CD14-positive monocyte (primary cell): Measurements from ENCODE around the gene SKIC2. TPM values are rescaled to one million over a fixed set of nuclear protein-coding genes. Genes with fewer than 3 reads are reported as not detected.

Experiments
- DNase-seq, 3 donors: peaks; one replicate each; pipeline ENCODE4 v3.0.0-alpha.2; 2011 to 2022
- H2AFZ ChIP-seq: 2 replicates; pipeline ENCODE4 v1.6.0; 2012; ENCODE audit warnings: mild to moderate bottlenecking, low read depth, low read length, inconsistent platforms; ENCODE audit not compliant: insufficient read depth, poor library complexity, severe bottlenecking
- H3K27ac ChIP-seq, 2 donors: 1 replicate in 1 of 2; 2 replicates in 1 of 2; pipeline ENCODE4 v1.5.1; 2012 to 2013; ENCODE audit warnings: low read length in 2 of 2, control low read depth in 1 of 2, inconsistent platforms in 1 of 2, low read depth in 1 of 2, mild to moderate bottlenecking in 1 of 2
- H3K27me3 ChIP-seq, 2 donors: one replicate each; pipeline versions ENCODE4 v1.6.0 to v1.6.1; 2011 to 2013; ENCODE audit warnings: low read length in 2 of 2; ENCODE audit not compliant: control insufficient read depth in 2 of 2, insufficient read depth in 2 of 2
- H3K36me3 ChIP-seq, 2 donors: replicated peaks in 1 of 2; 1 replicate in 1 of 2; 2 replicates in 1 of 2; pipeline versions ENCODE4 v1.5.1 to v1.6.1; 2012 to 2013; ENCODE audit warnings: low read length in 2 of 2, control low read depth in 1 of 2, inconsistent platforms in 1 of 2, mild to moderate bottlenecking in 1 of 2; ENCODE audit not compliant: insufficient read depth in 2 of 2, control insufficient read depth in 1 of 2
- H3K4me1 ChIP-seq, 2 donors: 1 replicate in 1 of 2; 2 replicates in 1 of 2; pipeline versions ENCODE4 v1.5.1 to v1.6.1; 2012 to 2013; ENCODE audit warnings: low read length in 2 of 2, control low read depth in 1 of 2, inconsistent platforms in 1 of 2, mild to moderate bottlenecking in 1 of 2, moderate library complexity in 1 of 2; ENCODE audit not compliant: insufficient read depth in 2 of 2, control insufficient read depth in 1 of 2
- H3K4me2 ChIP-seq: replicated peaks from 2 replicates; pipeline ENCODE3; 2012; ENCODE audit warnings: low read length, moderate library complexity, mild to moderate bottlenecking; ENCODE audit not compliant: poor library complexity, severe bottlenecking; ENCODE audit errors: extremely low read depth
- H3K4me3 ChIP-seq, 3 experiments: fragments of 200-600 bp in 1 of 3; sonication (generic) in 1 of 3; replicated peaks in 1 of 3; 1 replicate in 2 of 3; 2 replicates in 1 of 3; pipeline ENCODE4 v1.5.1; 2011 to 2013; ENCODE audit warnings: low read length in 3 of 3, mild to moderate bottlenecking in 3 of 3, control low read depth in 2 of 3, low read depth in 2 of 3, inconsistent platforms in 1 of 3, moderate library complexity in 1 of 3
- H3K79me2 ChIP-seq: 2 replicates; pipeline ENCODE4 v1.6.0; 2012; ENCODE audit warnings: mild to moderate bottlenecking, control low read depth, inconsistent platforms, low read length, moderate library complexity; ENCODE audit not compliant: insufficient read depth
- H3K9ac ChIP-seq: 2 replicates; pipeline ENCODE4 v1.6.0; 2017; ENCODE audit warnings: low read length, mild to moderate bottlenecking; ENCODE audit not compliant: insufficient read depth, poor library complexity, severe bottlenecking
- H3K9me3 ChIP-seq, 2 donors: replicated peaks in 1 of 2; 1 replicate in 1 of 2; 2 replicates in 1 of 2; pipeline versions ENCODE4 v1.5.1 to v1.6.1; 2012 to 2013; ENCODE audit warnings: low read length in 2 of 2, control low read depth in 1 of 2; ENCODE audit not compliant: control insufficient read depth in 1 of 2, insufficient read depth in 1 of 2
- H4K20me1 ChIP-seq: 2 replicates; pipeline ENCODE4 v1.6.0; 2012; ENCODE audit warnings: mild to moderate bottlenecking, low read length, control low read depth, moderate library complexity; ENCODE audit not compliant: insufficient read depth
- H3K27ac Mint-ChIP-seq, 7 donors: one replicate each; pipeline ENCODE4 v1.8.0; 2020; ENCODE audit warnings: mild to moderate bottlenecking in 7 of 7, mixed read lengths in 7 of 7, moderate library complexity in 6 of 7, inconsistent platforms in 2 of 7
- H3K27me3 Mint-ChIP-seq, 3 donors: one replicate each; pipeline ENCODE4 v1.8.0; 2021 to 2022; ENCODE audit warnings: low read depth in 3 of 3, mild to moderate bottlenecking in 3 of 3, mixed read lengths in 3 of 3, moderate library complexity in 3 of 3, inconsistent platforms in 1 of 3
- H3K36me3 Mint-ChIP-seq, 2 donors: one replicate each; pipeline ENCODE4 v1.8.0; 2020; ENCODE audit warnings: mixed read lengths in 2 of 2, inconsistent platforms in 1 of 2, mild to moderate bottlenecking in 1 of 2
- H3K4me1 Mint-ChIP-seq: one replicate; pipeline ENCODE4 v1.8.0; 2020; ENCODE audit warnings: mild to moderate bottlenecking, mixed read lengths
- H3K4me3 Mint-ChIP-seq, 2 donors: one replicate each; pipeline ENCODE4 v1.8.0; 2020; ENCODE audit warnings: mild to moderate bottlenecking in 2 of 2, mixed read lengths in 2 of 2, moderate library complexity in 1 of 2
- H3K9me3 Mint-ChIP-seq, 7 donors: one replicate each; pipeline ENCODE4 v1.8.0; 2020 to 2022; ENCODE audit warnings: mixed read lengths in 7 of 7, mild to moderate bottlenecking in 6 of 7, moderate library complexity in 6 of 7, inconsistent platforms in 2 of 7
- CTCF ChIP-seq: fragments of 200-600 bp; IDR thresholded peaks from one replicate; pipeline ENCODE4 v1.8.0; 2022; ENCODE audit warnings: antibody characterized with exemption, mild to moderate bottlenecking
- WGBS: methylation state at CpG from one replicate; pipeline ENCODE4 v1.1.5; 2013; ENCODE audit warnings: missing lambda C conversion rate; ENCODE audit not compliant: insufficient coverage; 5-methylcytosine and 5-hydroxymethylcytosine counted together
- intact Hi-C, 2 donors: fragments of 100-400 bp; cut with micrococcal nuclease; formaldehyde crosslinking; loops; one replicate each; pipeline versions ENCODE4 v1.15.0 to v1.15.1; 2023
- polyA plus RNA-seq, 3 donors: library from polyadenylated mRNA; depleted of rRNA in 1 of 3; unstranded in 2 of 3; stranded (reverse) in 1 of 3; fragments of 300-500 nt in 2 of 3; fragments of >200 nt in 1 of 3; fragmentation: Illumina TruSeq in 2 of 3; gene quantifications; 1 replicate in 2 of 3; 2 replicates in 1 of 3; pipeline ENCODE4 v1.2.3, GENCODE V29; 2012 to 2021

SKIC2 gene
- polyA plus RNA-seq, 3 donors: 13.2 to 72.1 (median 13.2) TPM

GRCh38 chr6:31961616-31962015, 2.6 kb downstream of the SKIC2 start:
- Histone ChIP-seq H3K79me2 (peaks cover 26% of the 10 kb centered on the region), H3K4me1 (peaks cover 17 to 22% of the 10 kb centered on the region in 2 donors), H3K4me3 (no peak overlapping the region), H3K4me2 (no peak overlapping the region), H3K36me3 (peaks cover 67 to 76% of the 10 kb centered on the region in 2 donors), H3K27me3 (no peaks in the 10 kb centered on the region), H3K27ac (no peak overlapping the region), H4K20me1 (no peaks in the 10 kb centered on the region), H2AFZ (no peak overlapping the region), H3K9ac (no peak overlapping the region), H3K9me3 (no peaks in the 10 kb centered on the region)
- Mint-ChIP-seq H3K4me3 (no peak overlapping the region), H3K27me3 (peaks cover 0 to 1% (median 0%) of the 10 kb centered on the region in 3 donors), H3K36me3 (peaks cover 70 to 73% of the 10 kb centered on the region in 2 donors), H3K4me1 (peaks cover 22% of the 10 kb centered on the region), H3K9me3 (no peaks in the 10 kb centered on the region), H3K27ac (peak overlapping the region in 4 of 7 donors; percentile 0 to 76 (median 35))
- 97% methylated on average over 12 of the region's 12 CpGs for WGBS
- intact Hi-C loops: no loop called here
- no peak for TF ChIP-seq CTCF
- DNase-seq: no peak

GRCh38 chr6:31963921-31964320, 4.9 kb downstream of the SKIC2 start:
- 97% methylated on average over 7 of the region's 19 CpGs for WGBS
- no peak overlapping the region for H2AFZ ChIP-seq
- no peak overlapping the region for H3K9ac ChIP-seq
- Mint-ChIP-seq H3K9me3 (no peaks in the 10 kb centered on the region), H3K27ac (peak overlapping the region in 2 of 7 donors; percentile 28 to 37), H3K27me3 (peaks cover 0 to 1% (median 0%) of the 10 kb centered on the region in 3 donors), H3K4me3 (no peak overlapping the region), H3K4me1 (peaks cover 12% of the 10 kb centered on the region), H3K36me3 (peaks cover 85 to 90% of the 10 kb centered on the region in 2 donors)
- intact Hi-C loops: no loop called here
- H4K20me1 ChIP-seq: no peaks in the 10 kb centered on the region
- peaks cover 17% of the 10 kb centered on the region for H3K79me2 ChIP-seq
- no peak overlapping the region for H3K4me3 ChIP-seq
- H3K4me2 ChIP-seq: no peak overlapping the region
- H3K36me3 ChIP-seq: peaks cover 84 to 92% of the 10 kb centered on the region in 2 donors
- peaks cover 8 to 13% of the 10 kb centered on the region in 2 donors for H3K4me1 ChIP-seq
- no peak overlapping the region for H3K27ac ChIP-seq
- H3K9me3 ChIP-seq: no peaks in the 10 kb centered on the region
- DNase-seq: no peak
- H3K27me3 ChIP-seq: no peaks in the 10 kb centered on the region
- no peak for TF ChIP-seq CTCF
